Activated CD4-positive, alpha-beta T cell treated with anti-CD3 and anti-CD28 coated beads, Interleukin-2, amount 50 U/mL, for 24 hours (primary cell): Measurements from ENCODE around the gene SORCS3.

Experiments
- DNase-seq, 2 donors: peaks; one replicate each; pipeline ENCODE4 v3.0.0-alpha.2; 2020; ENCODE audit warnings: low read depth in 1 of 2, low spot score in 1 of 2

SORCS3 gene

GRCh38 chr10:104834580-104834979, 193.5 kb downstream of the SORCS3 start:
- DNase-seq: no peak

DNA sequence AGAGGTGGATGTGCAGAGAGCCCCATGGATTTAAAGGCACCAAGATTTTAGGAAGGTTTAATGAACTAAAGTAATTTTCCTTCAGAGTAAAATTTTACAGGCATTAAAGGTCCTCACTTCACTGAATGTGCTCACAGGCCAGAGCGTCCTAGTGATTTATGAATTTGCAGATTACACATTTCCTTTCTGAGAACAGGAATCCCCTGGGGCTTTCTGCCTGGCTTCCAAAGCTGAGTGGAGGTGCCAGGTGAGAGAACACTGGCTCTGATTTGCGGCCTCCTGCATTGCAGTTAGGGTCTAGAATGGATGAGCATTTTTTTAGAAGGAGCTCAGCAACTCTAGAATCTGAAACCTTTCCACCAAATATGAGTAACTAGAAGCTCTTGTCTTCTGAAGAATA, 194.3 kb downstream of the SORCS3 start:
- no peak for DNase-seq

GRCh38 chr10:104842704-104843103, 201.6 kb downstream of the SORCS3 start:
- DNase-seq: no peak

GRCh38 chr10:104844073-104844472, 203.0 kb downstream of the SORCS3 start:
- DNase-seq: no peak

- DNase-seq: no peak
These were observed 208.9 kb downstream of the SORCS3 start for GRCh38 chr10:104850023-104850422.

DNA sequence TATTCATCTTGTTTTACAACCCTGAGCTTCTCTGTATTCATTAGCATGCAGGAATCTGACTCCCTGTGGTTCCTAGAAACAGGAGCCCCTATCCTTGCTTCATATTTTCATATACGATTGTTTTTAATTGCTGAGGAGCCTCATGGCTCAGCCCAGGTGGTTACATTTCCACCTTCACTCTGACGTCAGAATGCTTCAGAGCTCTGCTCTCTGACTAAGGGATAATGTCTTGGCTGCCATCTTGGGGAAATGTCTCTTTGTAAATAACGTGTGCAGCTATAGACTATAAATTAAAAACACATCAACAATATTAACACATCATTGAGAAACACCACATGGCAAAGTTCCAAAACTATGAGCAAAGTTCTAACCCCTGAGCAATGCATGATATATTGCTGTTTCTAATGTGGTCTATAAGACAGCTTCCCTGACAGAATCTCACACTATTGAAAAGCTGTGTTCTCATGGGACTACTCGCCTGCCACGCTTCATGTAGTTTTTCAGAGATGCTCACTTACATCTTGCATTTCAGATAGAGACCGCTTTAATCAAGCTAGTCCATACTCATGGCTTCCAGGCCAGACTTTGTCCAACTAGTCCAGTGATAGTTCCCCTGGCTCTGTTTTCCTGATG, 227.0 kb downstream of the SORCS3 start:
- no peak for DNase-seq

- no peak for DNase-seq
These were observed 231.6 kb downstream of the SORCS3 start for GRCh38 chr10:104872691-104873090.

GRCh38 chr10:104873161-104873560, 232.1 kb downstream of the SORCS3 start:
- no peak for DNase-seq

GRCh38 chr10:104875561-104875960, 234.5 kb downstream of the SORCS3 start:
- DNase-seq: no peak

- DNase-seq: no peak
These were observed 239.7 kb downstream of the SORCS3 start for GRCh38 chr10:104880624-104881398.

- no peak for DNase-seq
These were observed 240.7 kb downstream of the SORCS3 start for GRCh38 chr10:104881740-104882139.

DNA sequence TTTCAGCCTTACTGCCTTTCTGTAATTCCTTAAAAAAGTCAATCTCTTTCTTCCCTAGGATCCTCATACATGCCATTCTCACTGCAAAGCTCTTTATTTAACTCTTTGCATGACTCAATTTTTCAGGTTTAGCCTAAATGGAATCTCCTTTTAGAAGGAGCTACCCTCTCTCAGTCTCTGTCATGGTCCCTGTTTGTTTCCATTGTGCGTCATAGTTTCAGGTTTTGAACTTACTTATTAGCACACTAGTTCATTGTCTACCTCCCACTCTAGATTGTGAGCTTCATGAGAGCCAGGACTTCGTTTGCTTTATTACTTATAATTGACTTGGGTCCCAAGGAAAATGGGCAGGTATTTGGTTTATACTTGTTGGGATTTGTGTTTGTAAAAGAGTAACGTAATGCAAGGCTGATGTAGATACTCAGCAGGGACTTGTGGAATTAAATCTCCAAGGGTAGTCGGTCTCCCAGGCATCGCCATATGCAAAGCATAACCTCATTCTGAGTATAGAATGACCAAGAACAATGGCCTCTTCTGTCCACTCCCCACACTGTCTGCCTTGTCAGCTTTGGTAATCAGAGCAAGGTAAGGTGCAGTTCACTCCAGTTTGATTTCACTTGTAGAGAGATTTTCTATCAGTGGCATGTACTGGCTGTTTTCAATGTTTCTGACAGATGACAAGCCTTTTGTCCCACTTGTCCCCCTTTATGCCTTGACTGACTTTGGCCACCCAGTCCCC, 252.0 kb downstream of the SORCS3 start:
- no peak for DNase-seq

- no peak for DNase-seq
These were observed 252.6 kb downstream of the SORCS3 start for GRCh38 chr10:104893701-104894100.

DNA sequence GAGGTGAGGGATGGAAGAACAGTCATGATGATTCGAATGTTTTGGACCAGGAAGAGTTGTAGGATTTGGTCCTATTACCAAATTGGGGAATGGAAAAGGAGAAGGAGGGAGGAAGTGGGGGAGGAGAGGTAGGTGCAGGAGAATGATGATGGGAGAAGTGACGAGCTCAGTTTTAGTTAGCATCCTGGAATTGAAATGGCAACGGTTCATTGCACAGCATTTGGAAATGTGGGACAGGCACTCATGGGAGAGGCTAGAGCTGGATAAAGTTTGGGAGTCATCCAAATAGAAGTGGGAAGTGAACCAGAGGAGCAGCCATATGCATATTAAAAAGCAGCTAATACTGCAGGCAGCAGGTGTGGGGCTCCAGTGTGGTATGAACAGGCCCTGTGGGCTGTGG, 253.6 kb downstream of the SORCS3 start:
- no peak for DNase-seq

DNA sequence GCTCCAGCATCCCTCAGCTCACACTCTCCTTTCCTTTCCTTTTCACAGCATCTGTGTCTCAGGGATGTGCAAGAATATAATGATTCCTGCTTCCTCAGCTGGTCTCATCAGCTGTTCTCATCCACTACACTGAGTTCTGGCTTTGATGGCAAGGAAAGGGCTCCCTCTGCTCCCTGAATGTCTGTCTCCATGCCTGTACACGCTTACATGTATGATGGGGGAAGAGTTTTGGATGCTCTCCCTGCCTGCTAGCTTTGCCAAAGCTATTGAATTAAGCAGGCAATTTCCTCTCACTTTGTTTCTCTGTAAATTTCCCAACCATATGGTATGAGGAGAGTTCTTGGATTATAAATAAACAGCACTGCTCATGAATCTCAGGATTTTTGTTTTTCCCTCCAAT, 254.5 kb downstream of the SORCS3 start:
- DNase-seq: no peak

DNA sequence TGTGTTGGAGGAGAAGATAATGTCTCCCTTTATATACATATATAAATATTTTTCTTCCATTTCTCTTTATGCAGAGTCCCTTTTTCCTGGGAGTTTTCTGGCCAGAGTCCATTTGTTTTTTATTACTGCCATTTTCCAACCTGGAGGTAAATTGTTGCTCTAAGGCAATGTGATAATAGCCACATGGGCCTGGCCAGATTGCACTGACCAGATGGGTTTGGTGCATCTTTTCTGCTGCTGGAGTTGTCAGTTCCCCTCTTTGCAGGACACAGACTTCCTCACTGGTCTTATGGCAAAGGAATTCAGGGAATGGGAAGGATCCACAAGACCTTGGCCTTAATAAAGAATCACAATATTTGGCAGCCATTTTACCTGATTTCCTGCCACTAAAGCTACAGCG, 254.9 kb downstream of the SORCS3 start:
- no peak for DNase-seq

DNA sequence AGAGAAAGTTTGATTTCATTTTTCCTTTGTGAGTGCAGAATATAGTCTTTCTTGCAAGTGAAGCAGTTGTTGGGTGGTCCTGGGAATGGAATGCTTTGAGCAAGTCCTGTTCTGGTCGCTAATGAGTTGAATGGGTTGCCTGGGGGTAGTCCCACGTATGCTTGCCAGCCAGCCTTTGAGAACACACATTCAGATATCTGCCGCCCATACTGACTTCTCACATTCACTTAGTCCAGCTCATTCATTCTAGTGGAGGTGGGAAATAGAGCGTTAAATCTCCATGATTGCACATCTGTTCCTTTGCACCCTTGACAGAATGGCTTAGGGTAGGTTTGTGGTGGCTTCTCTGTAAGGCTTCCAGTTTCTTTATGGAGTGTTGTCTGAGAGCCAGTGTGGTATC, 256.6 kb downstream of the SORCS3 start:
- no peak for DNase-seq

GRCh38 chr10:104899779-104900178, 258.7 kb downstream of the SORCS3 start:
- no peak for DNase-seq

DNA sequence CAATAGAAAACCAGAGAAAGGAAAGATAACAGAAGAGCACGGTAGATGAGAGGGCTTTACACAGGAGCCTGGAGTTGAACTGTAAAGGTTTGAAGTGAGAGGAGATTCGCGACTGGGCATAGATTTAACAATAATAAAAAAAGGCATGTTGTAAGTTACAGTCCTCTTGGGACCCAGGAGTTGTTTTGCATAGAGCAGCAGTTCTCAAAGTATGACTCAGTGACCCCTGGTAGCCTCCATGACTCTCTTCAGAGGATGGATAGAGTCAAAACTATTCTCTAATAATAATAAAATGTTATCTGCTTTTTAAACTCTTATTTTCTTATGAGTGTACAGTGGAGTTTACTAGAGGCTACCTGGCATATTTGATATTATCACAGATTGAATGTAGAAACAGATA, 262.3 kb downstream of the SORCS3 start:
- no peak for DNase-seq

DNA sequence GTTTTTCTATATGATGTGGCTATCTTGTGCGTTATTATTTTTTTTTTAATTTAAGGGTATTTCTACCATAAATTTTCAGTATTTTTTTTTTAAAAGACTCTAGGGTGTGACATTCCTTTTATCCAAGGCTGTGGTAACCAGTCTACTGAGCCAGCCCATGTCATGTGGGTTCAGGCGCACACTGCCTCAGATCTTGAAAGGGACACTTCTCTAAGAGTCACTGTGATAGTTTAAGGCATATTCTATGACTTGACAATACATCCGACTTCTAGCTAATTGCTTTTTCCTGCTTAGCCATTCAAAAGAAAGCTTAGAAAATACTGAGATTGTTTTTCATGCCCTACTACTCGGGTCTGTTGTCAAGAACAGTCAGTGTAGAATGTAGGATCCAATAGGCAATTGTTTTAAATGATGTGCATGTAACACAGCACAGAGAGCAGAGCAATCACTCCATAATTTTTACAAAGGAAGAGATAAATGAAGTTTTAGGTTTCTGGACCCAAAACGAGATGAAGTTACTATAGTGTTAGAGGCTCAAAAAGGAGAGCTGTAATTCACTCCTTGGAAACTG, 263.7 kb downstream of the SORCS3 start:
- DNase-seq: no peak

DNA sequence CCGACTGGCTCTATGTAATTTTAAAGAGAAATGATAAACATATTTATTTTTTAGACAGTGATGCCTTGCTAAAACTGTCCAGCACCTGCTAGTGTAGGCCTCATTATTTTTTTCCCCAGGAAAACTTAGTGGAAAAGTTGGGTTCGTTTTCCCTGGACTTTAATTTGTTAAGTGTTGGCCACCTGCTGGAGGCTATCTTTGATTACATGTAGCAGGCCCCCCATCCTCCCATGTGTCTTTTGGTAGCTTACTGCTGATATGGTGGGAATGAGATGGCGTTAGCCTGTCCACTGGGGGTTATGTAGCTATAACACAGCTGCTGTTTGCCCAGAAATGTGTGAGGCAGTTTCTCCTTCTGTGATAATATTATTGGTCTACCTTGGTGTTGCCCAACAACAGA, 265.0 kb downstream of the SORCS3 start:
- no peak for DNase-seq

DNA sequence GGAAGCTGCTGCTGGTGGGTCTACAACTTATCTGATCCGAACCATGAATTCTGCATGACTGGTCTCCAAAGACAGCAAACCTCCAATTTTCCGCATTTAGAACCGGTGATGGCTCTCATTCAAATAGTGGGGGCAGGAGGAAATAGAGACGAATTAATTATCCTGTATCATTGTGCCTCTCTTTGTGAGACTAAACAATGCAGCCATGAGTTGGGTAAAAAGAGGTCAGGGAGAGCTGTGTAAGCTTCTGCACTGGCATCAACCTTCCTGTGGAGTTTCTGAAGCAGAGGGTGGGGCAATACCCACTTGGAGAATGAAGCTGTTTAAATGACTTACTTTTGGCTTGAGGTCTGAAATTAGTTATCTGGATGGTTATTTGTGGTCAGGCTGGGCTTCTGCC, 266.4 kb downstream of the SORCS3 start:
- DNase-seq: no peak
